ENCODE data around the gene TAF13.
"Not testable (repeated sequence)": the region's sequence is repeated elsewhere in the genome, so short reads cannot be mapped to it uniquely, and the experiment has no call there.

Gene TAF13

DNA sequence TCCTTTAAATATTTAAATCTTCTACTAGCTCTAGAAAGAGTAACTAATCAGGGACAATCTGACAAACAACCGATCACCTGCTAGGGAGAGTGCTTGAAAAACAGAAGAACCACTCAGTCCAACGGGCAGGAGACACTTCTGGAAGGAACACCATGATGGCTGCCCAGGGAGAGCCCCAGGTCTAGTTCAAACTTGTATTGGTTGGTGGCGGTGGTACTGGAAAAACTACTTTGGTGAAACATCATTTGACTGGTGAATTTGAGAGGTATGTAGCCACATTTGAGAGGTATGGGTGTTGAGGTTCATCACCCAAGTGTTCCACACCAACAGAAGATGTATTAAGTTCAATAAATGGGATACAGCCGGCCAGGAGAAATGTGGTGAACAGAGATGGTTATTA, 29.1 kb downstream of the TAF13 start:
- no peak for ATAC-seq

DNA sequence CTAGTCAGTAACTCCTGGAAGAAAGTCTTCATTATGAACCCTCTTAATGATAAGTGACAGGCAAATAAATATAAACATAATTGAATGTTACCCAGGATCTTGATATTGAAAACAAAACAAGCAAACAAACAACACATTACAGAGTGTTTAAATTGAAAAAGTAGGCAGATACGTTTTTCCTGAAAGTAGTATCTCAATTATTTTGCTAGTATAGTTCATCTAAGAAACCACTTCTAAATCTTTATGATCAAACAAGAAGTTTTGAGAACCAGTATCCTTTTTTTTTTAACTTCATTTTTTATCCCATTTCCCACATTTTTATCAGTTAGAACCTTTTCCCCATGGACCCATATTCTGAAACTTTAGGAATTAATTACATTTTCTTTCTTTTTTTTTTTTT, 30.2 kb downstream of the TAF13 start:
- ATAC-seq: no peak

DNA sequence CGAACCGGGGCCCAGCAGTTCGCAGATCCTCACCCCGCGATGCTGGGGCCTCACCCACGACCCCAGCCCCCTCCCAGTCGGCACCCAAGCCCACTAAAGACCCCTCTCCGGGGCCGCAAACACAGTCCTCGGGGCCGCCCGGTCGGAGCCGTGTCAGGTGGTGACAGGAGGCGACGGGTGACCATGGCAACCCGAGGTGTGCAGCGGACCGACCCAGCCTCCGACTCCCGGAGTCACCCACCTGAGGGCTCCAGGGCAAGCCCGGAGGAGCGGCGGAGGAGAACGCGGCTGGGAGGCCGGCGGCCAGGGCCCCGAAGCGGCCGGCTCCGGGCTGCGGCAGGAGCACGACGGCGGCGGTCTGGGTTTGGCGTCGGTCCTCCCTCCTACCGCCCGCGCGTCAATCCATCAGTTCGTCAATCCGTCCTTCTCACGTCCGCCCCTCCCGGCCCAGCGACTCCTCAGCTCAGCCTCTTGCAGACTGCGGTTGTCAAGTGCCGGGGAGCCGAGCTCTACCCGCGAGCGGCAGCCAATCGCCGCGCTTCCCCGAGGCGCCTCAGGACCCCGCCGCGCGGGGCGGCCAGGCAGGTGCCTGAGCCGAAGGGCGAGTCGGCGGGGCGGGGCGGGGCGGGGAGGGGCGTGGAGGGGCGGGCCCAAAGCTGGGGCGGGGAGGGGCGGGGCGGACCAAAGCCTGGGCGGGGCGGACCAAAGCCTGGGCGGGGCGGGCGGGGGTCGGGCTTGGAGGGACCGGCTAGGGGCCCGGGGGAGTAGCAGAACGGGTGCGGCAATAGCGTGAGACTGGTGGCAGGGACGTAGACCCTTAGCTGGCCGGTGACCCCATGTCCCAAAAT, 34.0 kb downstream of the TAF13 start, which contains the start of gene WDR47:
TSS of gene WDR47 (minus strand) at position 482 of the 848 bp plus-strand sequence. CDS start 18,590 bp downstream, outside the sequence.
- ATAC-seq: peak; percentile 99 to 100

DNA sequence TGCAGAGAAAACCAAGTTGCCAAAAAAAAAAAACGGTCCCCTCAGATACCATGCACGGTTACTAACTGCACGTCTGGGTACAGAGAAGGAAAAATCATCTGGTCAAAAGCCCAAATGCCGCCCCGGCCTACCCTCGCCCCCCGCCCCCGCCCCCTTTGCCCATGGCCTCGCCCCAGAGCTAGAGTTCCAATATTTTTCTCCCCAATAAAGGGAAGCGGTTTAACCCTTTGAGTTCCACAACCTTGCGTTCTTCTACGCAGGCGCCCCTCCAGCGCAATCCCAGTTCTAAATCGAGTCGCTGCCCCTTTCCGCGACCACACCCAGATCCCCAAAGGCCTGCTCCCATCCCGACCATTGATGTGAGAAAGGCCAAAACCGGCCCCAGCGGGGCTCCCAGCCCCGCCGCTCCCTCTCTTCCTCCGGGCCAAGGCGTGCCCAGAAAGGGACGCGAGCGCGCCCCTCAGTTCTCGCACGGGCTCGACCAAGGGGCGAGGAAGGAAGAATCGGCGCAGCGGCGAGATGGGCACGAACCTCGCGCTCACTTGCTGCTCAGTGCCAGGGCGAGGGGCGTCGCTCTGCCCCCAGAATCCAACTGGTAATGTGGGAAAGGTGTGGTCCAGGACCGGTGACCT, 34.7 kb downstream of the TAF13 start:
- peak in 1 of 2 donors; percentile 3 for ATAC-seq

DNA sequence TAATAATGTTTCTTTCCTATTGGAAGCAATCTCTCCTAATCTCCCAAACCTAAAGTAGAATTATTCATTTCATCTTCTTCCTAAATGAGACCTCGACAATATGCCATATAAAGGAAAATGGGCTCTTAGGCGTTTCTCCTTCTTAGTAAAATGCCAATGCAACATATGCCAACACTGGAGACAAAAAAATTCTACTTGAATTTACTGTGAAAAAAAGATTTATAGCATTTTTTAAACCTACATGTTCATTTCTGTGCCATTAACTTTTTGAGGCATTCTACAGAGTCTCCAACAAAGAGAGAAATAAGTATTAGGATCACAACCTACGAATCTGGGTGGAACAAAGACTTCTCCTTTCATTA, 35.2 kb downstream of the TAF13 start:
- ATAC-seq: no peak

DNA sequence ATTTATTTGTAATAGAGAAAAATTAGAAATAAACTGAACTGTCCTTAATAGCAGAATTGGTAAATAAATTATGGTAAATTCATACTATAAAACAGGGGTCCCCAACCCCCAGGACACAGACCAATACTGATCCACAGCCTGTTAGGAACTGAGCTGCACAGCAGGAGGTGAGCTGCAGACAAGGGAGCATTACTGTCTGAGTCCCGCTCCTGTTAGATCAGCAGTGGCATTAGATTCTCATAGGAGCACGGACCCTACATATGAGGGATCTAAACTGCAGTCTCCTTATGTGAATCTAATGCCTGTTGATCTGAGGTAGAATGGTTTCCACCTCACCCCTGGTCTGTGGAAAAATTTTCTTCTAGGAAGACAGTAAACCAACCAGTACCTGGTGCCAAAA, 41.4 kb downstream of the TAF13 start:
- ATAC-seq: no peak

DNA sequence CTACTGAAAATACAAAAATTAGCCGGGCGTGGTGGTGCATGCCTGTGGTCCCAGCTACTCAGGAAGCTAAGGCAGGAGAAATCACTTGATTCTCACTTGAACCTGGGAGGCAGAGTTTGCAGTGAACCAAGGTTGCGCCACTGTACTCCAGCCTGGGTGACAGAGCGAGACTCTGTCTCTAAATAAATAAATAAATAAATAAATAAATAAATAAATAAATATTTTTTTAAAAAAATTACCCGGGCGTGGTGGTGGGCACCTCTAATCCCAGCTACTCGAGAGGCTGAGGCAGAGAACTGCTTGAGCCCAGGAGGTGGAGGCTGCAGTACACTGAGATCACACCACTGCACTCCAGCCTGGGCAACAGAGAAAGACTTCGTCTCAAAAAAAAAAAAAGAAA, 46.3 kb downstream of the TAF13 start:
- not testable (repeated sequence) for ATAC-seq

DNA sequence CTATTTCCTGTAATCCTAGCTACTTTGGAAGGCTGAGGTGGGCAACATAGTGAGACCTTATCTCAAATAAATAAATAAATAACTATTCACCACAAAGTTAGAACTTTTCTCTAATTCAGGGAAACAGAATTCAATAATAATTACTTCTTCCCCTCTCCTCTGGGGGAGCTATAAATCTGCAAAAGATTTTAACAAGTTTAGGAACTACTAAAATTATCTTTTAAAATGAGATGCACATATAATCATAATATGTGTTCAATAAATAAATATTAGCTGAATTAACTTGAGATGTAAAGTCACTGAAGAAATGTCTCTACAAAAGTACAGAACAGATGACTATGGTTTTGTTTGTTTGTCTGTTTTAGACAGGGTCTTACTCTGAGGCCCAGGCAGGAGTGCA, 48.0 kb downstream of the TAF13 start:
- ATAC-seq: no peak

DNA sequence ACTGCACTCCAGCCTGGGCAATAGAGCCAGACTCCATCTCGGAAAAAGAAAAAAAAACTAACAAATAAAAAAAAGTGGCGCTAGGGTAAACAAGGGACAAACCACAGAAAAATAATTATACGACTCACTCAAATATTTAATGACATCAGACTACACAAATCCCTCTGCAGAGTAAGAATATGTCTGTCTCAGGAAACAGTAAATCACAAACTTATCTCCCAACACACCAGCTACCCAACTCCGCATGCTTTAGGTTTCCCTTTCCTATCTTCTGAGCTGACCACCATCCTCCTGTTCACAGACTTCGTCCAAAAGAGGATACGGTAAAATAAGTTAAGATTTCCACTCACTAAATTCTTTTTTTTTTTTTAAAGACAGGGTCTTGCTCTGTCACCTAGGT, 50.1 kb downstream of the TAF13 start:
- ATAC-seq: no peak

DNA sequence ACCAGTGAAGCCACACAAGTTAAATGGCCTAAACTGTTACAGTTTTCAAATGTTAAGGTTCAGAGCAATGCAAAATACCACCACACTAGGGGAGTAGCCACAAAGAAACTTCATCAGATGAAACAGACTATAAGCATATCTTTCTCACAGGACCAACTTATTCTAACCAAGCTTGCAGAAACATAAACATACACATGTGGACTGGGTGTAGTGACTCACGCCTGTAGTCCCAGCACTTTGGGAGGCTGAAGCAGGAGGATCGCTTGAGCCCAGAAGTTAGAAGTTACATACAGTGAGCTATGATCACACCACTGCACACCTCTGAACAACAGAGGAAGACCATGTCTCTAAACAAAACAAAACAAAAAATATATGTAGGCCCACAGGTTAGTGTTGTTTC, 51.2 kb downstream of the TAF13 start:
- no peak for ATAC-seq

DNA sequence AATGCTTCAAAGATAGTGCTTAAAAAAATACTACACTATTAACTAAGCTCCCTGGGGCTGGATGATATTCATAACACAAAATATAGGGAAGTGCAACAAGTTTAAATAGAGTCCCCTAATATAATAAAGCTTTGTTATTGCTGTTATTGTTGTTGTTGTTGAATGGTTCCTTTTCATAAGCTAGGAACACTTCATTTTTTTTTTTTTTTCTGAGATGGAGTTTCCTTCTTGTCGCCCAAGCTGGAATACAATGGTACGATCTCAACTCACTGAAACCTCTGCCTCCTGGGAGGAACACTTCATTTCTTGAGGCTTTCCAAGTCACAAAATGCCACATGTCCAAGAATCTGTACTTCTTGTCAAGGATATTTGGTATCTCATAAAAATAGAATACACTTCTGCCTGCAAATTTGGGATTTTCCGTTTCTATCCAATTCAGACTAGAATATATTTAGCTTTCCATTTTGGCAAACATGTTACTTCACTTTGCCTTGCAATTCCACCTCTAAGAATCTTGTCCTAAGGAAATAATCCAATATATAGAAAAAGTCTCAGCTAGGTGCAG, 55.0 kb downstream of the TAF13 start:
- no peak for ATAC-seq

DNA sequence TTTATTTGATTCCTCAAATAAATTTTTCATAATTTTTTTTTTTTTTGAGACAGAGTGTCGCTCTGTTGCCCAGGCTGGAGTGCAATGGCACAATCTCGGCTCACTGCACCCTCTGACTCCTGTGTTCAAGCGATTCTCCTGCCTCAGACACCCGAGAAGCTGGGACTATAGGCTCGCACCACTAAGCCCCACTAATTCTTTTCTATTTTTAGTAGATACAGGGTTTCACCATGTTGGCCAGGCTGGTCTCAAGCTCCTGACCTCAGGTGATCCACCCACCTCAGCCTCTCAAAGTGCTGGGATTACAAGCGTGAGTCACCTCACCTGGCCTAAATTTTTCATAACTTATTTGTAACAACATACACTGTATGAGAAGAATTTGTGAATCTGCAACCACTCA, 58.1 kb downstream of the TAF13 start:
- ATAC-seq: not testable (repeated sequence)

DNA sequence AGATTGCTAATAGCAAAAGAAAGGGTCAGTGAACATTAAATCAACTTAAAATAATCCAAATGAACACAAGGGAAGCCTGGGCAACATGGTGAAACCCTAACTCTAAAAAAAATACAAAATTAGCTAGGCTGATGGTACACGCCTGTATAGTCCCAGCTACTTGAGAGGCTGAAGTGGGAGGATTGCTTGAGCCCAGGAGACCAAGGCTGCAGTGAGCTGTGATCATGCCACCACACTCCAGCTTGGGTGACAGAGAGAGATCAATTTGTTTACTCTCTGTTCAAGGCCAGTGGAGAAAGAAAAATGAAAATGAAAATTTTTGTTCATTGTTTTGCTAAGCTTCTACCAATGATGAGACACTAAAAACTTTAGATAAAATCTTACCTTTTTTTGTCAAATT, 58.7 kb downstream of the TAF13 start:
- ATAC-seq: no peak
